Endothelial cell of umbilical vein (primary cell): ENCODE data around the gene C2orf76. TPM values are rescaled to one million over a fixed set of nuclear protein-coding genes. Genes with fewer than 3 reads are reported as not detected.

ENCODE experiments used
- BruUV-seq: library from RNA; stranded (reverse); fragments of 400-500 nt; replicated peaks from 2 replicates; lab custom pipeline; 2021; lab: Mats Ljungman, UMichigan
- CTCF ChIA-PET: fragments of 300-600, 350-600 bp; sonication (Branson Sonifier 250); formaldehyde crosslinking; loops from one replicate; lab custom pipeline; 2021; ENCODE audit warnings: antibody characterized with exemption, inconsistent platforms; lab: Charles Lee
- POLR2A ChIA-PET: fragments of 300-600, 350-600 bp; sonication (Branson Sonifier 250); formaldehyde crosslinking; loops from one replicate; lab custom pipeline; 2021; ENCODE audit warnings: antibody characterized with exemption, inconsistent platforms; lab: Charles Lee
- DNase-seq: peaks from one replicate; pipeline ENCODE4 v3.0.0-alpha.2; 2011; ENCODE audit warnings: low read depth, low spot score
- FAIRE-seq: peaks from 2 replicates; lab custom pipeline; 2011; peaks lifted over from hg19 to GRCh38; lab: Jason Lieb, UNC
- H2AFZ ChIP-seq: 2 replicates; pipeline ENCODE4 v1.6.0; 2012; ENCODE audit warnings: low read depth, low read length, control low read depth, inconsistent platforms
- H3K27ac ChIP-seq: 2 replicates; pipeline ENCODE4 v1.5.1; 2011; ENCODE audit warnings: low read depth, mild to moderate bottlenecking, control low read depth, low read length, moderate library complexity; ENCODE audit not compliant: insufficient read depth
- H3K27me3 ChIP-seq, 2 experiments: 2 replicates each; pipeline versions ENCODE4 v1.6.0 to v1.6.1; 2011; ENCODE audit warnings: low read length in 2 of 2, mixed read lengths in 1 of 2; ENCODE audit not compliant: control insufficient read depth in 2 of 2, insufficient read depth in 2 of 2
- H3K36me3 ChIP-seq, 2 experiments: 2 replicates in 1 of 2; 3 replicates in 1 of 2; pipeline ENCODE4 v1.5.1; 2011; ENCODE audit warnings: low read length in 2 of 2, mild to moderate bottlenecking in 1 of 2, moderate library complexity in 1 of 2; ENCODE audit not compliant: control insufficient read depth in 2 of 2, insufficient read depth in 2 of 2; ENCODE audit errors: extremely low read depth in 1 of 2
- H3K4me1 ChIP-seq: 3 replicates; pipeline ENCODE4 v1.5.1; 2011; ENCODE audit warnings: mild to moderate bottlenecking, low read length; ENCODE audit not compliant: control insufficient read depth, insufficient read depth; ENCODE audit errors: extremely low read depth
- H3K4me2 ChIP-seq: 2 replicates; pipeline ENCODE4 v1.6.1; 2011; ENCODE audit warnings: low read length, control low read depth, mixed read lengths; ENCODE audit not compliant: insufficient read depth
- H3K4me3 ChIP-seq, 3 experiments: fragments of 200-600 bp in 1 of 3; sonication (generic), shearing (Covaris generic) in 1 of 3; replicated peaks in 1 of 3; 2 replicates each; pipeline ENCODE4 v1.5.1; 2011 to 2016; ENCODE audit warnings: control low read depth in 3 of 3, low read length in 3 of 3, mild to moderate bottlenecking in 2 of 3, inconsistent platforms in 1 of 3, low read depth in 1 of 3, moderate library complexity in 1 of 3; ENCODE audit not compliant: insufficient read depth in 1 of 3
- H3K79me2 ChIP-seq: 2 replicates; pipeline ENCODE4 v1.6.0; 2012; ENCODE audit warnings: low read length, inconsistent platforms; ENCODE audit not compliant: control insufficient read depth, insufficient read depth
- H3K9ac ChIP-seq: replicated peaks from 2 replicates; pipeline ENCODE3; 2011; ENCODE audit warnings: low read length, control low read depth; ENCODE audit not compliant: insufficient read depth; ENCODE audit errors: extremely low read depth
- H3K9me1 ChIP-seq: replicated peaks from 3 replicates; pipeline ENCODE4 v1.6.0; 2011; ENCODE audit warnings: mild to moderate bottlenecking, low read length; ENCODE audit not compliant: control insufficient read depth, insufficient read depth; ENCODE audit errors: extremely low read depth
- H3K9me3 ChIP-seq: replicated peaks from 2 replicates; pipeline ENCODE4 v1.5.1; 2012; ENCODE audit warnings: low read length, inconsistent platforms; ENCODE audit not compliant: control insufficient read depth, insufficient read depth
- H4K20me1 ChIP-seq: replicated peaks from 2 replicates; pipeline ENCODE3; 2011; ENCODE audit warnings: mild to moderate bottlenecking, low read length; ENCODE audit not compliant: control insufficient read depth, insufficient read depth; ENCODE audit errors: extremely low read depth
- EZH2 ChIP-seq: IDR thresholded peaks from 2 replicates; pipeline ENCODE4 v1.6.1; 2012; ENCODE audit warnings: borderline replicate concordance, low read depth, mild to moderate bottlenecking, moderate library complexity, low read length, inconsistent platforms; ENCODE audit not compliant: severe bottlenecking
- FOS ChIP-seq: IDR thresholded peaks from 2 replicates; pipeline ENCODE4 v1.6.1; 2011; ENCODE audit warnings: mild to moderate bottlenecking, low read length, moderate library complexity, borderline replicate concordance; ENCODE audit not compliant: insufficient read depth
- GATA2 ChIP-seq: IDR thresholded peaks from 2 replicates; pipeline ENCODE4 v1.7.0; 2011; ENCODE audit warnings: low read depth, mild to moderate bottlenecking, moderate library complexity, mixed read lengths, low read length; ENCODE audit not compliant: insufficient read length, insufficient read depth
- JUN ChIP-seq: IDR thresholded peaks from 2 replicates; pipeline ENCODE4 v1.6.1; 2011; ENCODE audit warnings: borderline replicate concordance, low read depth; ENCODE audit not compliant: insufficient read length, insufficient read depth
- MAX ChIP-seq: IDR thresholded peaks from 2 replicates; pipeline ENCODE4 v1.6.1; 2011; ENCODE audit not compliant: insufficient read depth, insufficient read length
- MYC ChIP-seq: IDR thresholded peaks from one replicate; pipeline ENCODE4 v1.6.1; 2011; ENCODE audit warnings: mild to moderate bottlenecking, low read depth, low read length
- POLR2A ChIP-seq: IDR thresholded peaks from 2 replicates; pipeline ENCODE4 v1.6.1; 2012; ENCODE audit warnings: low read depth, mild to moderate bottlenecking, control low read depth, low read length
- POLR2AphosphoS5 ChIP-seq: IDR thresholded peaks from 2 replicates; pipeline ENCODE4 v1.6.1; 2012; ENCODE audit warnings: low read depth, mild to moderate bottlenecking, control low read depth, low read length, moderate library complexity; ENCODE audit not compliant: insufficient read depth
- dilution Hi-C: fragments of 300-500 bp; cut with MboI; formaldehyde crosslinking; loops from one replicate; pipeline ENCODE4 v1.15.0; 2019; ENCODE audit warnings: low sequenced_read_pairs; ENCODE audit not compliant: extremely low pct_ligation_motif_present
- intact Hi-C: fragments of 100-400 bp; cut with micrococcal nuclease; formaldehyde crosslinking; loops from one replicate; pipeline ENCODE4 v1.10.0; 2022
- polyA plus RNA-seq, 4 experiments: library from polyadenylated mRNA; depleted of rRNA in 3 of 4; stranded (reverse) in 3 of 4; unstranded in 1 of 4; fragments of >200 nt; gene quantifications; 2 replicates each; pipeline versions ENCODE4 v1.2.1 to v1.2.3, GENCODE V29; 2011 to 2012; ENCODE audit warnings: missing spikeins in 1 of 4
- total RNA-seq: library from RNA; stranded (reverse); gene quantifications from 2 replicates; pipeline ENCODE4 v1.2.3, GENCODE V29; 2021
- TF ChIP-seq, protein P1 (sequence below), 2 donors: IDR thresholded peaks; 1 replicate in 1 of 2; 2 replicates in 1 of 2; pipeline ENCODE4 v1.5.1; 2011; ENCODE audit warnings: low read length in 2 of 2, mild to moderate bottlenecking in 2 of 2, moderate library complexity in 2 of 2, control low read depth in 1 of 2, inconsistent platforms in 1 of 2, low read depth in 1 of 2; ENCODE audit not compliant: insufficient read depth in 1 of 2; ENCODE audit errors: extremely low read depth in 1 of 2

The C2orf76 gene
- total and polyA plus RNA-seq, 2 donors (not counting 3 experiments of a cell fraction or from before 2014, with no cell fraction given) = 7.4 to 12.1 TPM

- Histone ChIP-seq H3K27me3 (no peaks in the 10 kb centered on the region), H3K4me2 (no peak overlapping the region), H3K27ac (no peak overlapping the region), H3K9me3 (no peaks in the 10 kb centered on the region), H3K36me3 (no peaks in the 10 kb centered on the region), H3K9ac (no peak overlapping the region), H3K4me3 (no peak overlapping the region), H2AFZ (no peak overlapping the region), H3K4me1 (no peaks in the 10 kb centered on the region), H4K20me1 (no peaks in the 10 kb centered on the region), H3K9me1 (no peaks in the 10 kb centered on the region), H3K79me2 (no peaks in the 10 kb centered on the region)
- no peak for DNase-seq
- ChIA-PET POLR2A (no interaction called here), CTCF (no interaction called here)
- intact Hi-C loops (loop anchor here (10.0 kb wide), 1 partner anchor 105 kb away; no protein-coding TSS in a partner anchor), dilution Hi-C loops (no loop called here)
- no TSS peak for BruUV-seq
- no peak for TF ChIP-seq MAX
- no peak for TF ChIP-seq EZH2
- FAIRE-seq = no peak
These were observed 6.9 kb downstream of the C2orf76 start for GRCh38 chr2:119359774-119360173.

DNA sequence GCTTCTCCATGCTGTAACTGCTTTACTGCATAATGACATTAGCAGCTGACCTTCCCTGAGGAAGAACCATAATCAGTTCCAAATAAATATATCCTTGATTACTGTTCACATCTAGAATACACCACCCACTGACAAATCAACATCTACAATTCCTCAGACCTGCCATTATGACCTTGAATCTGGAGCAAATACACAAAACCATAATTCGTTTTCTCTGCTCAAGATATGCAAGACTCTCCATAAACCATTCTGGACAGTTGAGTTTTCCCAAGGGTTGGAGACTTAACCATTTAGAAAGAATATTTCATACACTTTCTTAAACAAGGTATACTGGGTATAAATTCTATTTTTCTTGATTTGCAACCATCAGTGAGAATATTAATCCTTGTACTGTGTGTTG, 11.8 kb downstream of the C2orf76 start:
- Histone ChIP-seq H3K9me1 (no peaks in the 10 kb centered on the region), H2AFZ (no peak overlapping the region), H3K27ac (no peak overlapping the region), H3K4me1 (no peaks in the 10 kb centered on the region), H3K9ac (no peak overlapping the region), H3K27me3 (no peaks in the 10 kb centered on the region), H3K4me2 (no peak overlapping the region), H3K79me2 (no peaks in the 10 kb centered on the region), H3K9me3 (no peaks in the 10 kb centered on the region), H3K4me3 (no peak overlapping the region), H3K36me3 (no peaks in the 10 kb centered on the region), H4K20me1 (no peaks in the 10 kb centered on the region)
- no peak for DNase-seq
- CTCF ChIA-PET = no interaction called here
- FAIRE-seq = no peak
- POLR2A ChIA-PET = no interaction called here
- dilution Hi-C loops = no loop called here
- TF ChIP-seq, protein P1, sequence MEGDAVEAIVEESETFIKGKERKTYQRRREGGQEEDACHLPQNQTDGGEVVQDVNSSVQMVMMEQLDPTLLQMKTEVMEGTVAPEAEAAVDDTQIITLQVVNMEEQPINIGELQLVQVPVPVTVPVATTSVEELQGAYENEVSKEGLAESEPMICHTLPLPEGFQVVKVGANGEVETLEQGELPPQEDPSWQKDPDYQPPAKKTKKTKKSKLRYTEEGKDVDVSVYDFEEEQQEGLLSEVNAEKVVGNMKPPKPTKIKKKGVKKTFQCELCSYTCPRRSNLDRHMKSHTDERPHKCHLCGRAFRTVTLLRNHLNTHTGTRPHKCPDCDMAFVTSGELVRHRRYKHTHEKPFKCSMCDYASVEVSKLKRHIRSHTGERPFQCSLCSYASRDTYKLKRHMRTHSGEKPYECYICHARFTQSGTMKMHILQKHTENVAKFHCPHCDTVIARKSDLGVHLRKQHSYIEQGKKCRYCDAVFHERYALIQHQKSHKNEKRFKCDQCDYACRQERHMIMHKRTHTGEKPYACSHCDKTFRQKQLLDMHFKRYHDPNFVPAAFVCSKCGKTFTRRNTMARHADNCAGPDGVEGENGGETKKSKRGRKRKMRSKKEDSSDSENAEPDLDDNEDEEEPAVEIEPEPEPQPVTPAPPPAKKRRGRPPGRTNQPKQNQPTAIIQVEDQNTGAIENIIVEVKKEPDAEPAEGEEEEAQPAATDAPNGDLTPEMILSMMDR (IDR thresholded peaks at IDR 0.05; ENCODE audit: extremely low read depth in 1 of 2, insufficient read depth in 1 of 2, low read depth in 1 of 2, low read length in 2 of 2) = no peak
- TF ChIP-seq FOS (no peak), MYC (no peak), POLR2AphosphoS5 (no peak), JUN (no peak), GATA2 (no peak), MAX (no peak), EZH2 (no peak), POLR2A (no peak)
- intact Hi-C loops = no loop called here
- BruUV-seq = no TSS peak
